Neural cell (in vitro differentiated cells): Measurements from ENCODE around the gene ZNF618.

ENCODE experiments used
- CTCF ChIP-seq: fragments of 450-650 bp; IDR thresholded peaks from 2 replicates; pipeline ENCODE4 v1.5.1; 2014; ENCODE audit warnings: antibody characterized with exemption, mild to moderate bottlenecking, moderate library complexity; ENCODE audit not compliant: poor library complexity, severe bottlenecking
- EZH2 ChIP-seq: fragments of 200-600, 300-800 bp; shearing (Covaris generic), sonication (generic); IDR thresholded peaks from 2 replicates; pipeline ENCODE4 v1.6.1; 2014; ENCODE audit warnings: antibody characterized with exemption, low read length, borderline replicate concordance, mild to moderate bottlenecking; ENCODE audit not compliant: insufficient read depth, poor library complexity, severe bottlenecking
- TAF1 ChIP-seq: IDR thresholded peaks from 2 replicates; pipeline ENCODE4 v1.6.1; 2012; ENCODE audit warnings: low read depth

DNA sequence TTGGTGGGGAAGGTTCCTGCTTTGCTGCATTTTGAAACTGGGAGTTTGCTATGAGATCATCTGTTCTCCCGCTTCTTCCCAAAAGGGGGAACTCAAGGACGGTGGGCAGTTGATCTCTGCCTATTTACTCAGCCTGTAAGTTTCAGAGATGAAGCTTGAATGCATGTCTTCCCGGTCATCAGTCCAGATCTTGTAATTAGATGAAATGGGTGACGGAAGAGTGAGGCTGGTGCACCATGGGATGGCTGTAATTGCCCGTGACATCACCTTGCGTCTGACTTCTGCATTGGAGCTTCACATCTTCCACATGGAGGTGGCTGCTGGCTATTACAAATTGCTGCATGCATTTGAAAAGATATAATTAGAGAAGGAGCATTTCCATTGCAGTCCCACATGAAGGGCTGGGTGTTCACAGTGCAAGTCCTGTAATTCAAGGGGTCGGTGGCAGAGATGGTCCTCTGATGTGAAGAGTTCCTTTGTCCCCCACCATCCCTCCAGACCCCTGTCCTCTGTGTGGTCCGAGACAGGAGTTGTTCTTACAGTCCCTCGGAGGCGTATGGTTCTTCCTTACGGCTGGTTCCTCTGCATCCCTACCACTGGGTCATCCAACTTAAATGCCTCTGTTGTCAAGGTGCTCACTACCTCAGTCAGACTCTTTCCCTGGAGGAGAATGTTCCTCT lies 72.9 kb downstream of the ZNF618 start:
- TF ChIP-seq CTCF (no peak), TAF1 (no peak), EZH2 (no peak)
